C1 segment of cervical spinal cord (tissue), 14 donors: ENCODE data around the gene CRYBG1.
"Not testable (repeated sequence)": the region's sequence is repeated elsewhere in the genome, so short reads cannot be mapped to it uniquely, and the experiment has no call there.

Source experiments
- DNase-seq, 14 donors: peaks; one replicate each; lab custom pipeline; 2025; lab: John Stamatoyannopoulos, UW

CRYBG1 gene

DNA sequence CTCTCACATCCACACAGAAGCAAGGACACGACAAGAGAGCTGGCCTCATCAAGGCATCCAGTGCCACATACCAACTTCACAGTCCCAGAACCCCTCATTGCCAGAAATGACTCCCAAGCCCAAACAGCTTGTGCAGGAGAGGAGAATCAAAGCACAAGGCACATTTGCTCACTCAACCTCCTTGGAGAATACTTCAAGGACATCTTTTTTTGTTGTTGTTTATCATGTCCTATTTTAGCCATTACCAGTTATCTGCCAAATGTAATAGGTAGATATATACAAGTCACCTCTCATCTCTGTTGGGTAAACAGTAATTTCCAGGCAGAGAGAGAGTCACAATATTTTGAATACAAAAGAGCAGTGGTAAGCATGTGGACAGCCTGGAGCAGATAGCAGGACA, 221.0 kb downstream of the CRYBG1 start:
- no peak for DNase-seq

- no peak for DNase-seq
Observed at GRCh38 chr6:106586815-106587415, 226.4 kb downstream of the CRYBG1 start.

GRCh38 chr6:106588937-106589336, 228.4 kb downstream of the CRYBG1 start:
- not testable (repeated sequence) for DNase-seq

DNA sequence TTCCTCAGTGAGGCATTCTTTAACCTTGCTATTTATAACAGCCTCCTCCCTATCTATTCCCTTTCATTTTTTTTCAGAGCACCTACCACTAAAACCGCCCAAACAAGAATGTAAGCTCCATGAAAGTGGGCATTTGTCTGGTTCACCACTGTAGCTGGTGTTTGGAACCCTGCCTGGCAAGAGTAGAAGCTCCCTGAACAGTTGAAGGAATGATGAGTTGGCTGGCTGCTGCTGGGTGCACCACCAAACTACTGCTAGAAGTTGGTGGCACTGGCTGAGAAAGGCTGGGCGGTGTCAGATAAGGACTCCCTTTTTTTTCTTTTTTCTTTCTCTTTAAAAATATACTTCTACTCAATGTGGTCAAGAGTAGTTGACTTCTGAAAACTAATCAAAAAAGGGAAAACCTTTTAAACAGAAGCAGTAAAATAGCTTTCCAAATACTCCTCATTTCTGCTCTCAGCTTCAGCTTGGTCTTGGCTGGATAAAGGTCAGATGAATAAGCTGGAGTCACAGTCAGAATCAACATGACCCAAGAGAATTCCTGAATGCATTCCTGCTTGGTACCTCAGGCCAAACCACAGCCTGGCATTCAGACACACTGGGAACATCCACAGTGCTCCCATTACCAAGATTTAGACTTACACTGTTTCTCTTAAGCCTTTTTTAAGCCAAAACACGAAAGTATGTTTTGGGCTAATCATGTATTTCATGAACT, 230.8 kb downstream of the CRYBG1 start:
- no peak for DNase-seq

- no peak for DNase-seq
Observed at GRCh38 chr6:106599440-106599839, 238.9 kb downstream of the CRYBG1 start.

DNA sequence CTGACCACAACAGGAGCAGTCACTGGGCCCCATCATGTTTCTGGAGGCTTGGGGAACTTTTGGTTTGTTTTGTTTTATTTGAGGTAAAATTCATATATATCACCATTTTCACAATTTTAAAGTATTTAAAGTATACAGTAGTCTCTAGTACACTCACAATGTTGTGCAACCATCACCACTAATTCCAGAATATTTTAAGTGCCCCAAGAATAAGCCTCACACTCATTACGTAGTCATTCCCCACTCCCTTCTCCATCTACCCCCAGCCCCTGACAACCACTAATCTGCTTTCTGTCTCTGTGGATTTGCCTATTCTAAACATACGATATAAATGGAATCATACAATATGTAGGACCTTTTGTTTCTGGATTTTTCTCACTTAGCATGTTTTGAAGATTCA, 239.8 kb downstream of the CRYBG1 start:
- DNase-seq = no peak

DNA sequence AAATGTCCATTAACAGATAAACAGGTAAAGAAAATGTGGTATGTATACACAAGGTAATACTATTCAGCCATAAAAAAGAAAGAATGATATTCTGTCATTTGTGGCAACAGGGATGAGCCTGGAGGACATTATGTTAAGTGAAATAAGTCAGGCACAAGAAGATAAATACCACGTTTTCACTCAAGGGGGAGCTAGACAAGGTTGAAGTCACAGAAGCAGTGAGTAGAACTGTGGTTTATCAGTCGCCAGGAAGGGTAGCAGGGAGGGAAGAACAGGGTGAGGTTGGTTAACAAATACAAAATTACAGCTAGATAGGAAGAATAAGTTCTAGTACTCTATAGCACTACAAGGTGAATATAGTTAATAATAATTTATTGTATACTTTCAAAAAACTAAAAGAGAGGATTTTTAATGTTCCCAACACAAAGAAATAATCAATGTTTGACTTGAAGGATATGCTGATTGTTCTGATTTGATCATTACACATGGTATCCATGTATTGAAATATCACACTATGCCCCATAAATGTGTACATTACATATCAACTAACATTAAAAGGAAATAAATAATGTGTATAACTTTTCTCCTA, 247.7 kb downstream of the CRYBG1 start:
- no peak for DNase-seq

DNA sequence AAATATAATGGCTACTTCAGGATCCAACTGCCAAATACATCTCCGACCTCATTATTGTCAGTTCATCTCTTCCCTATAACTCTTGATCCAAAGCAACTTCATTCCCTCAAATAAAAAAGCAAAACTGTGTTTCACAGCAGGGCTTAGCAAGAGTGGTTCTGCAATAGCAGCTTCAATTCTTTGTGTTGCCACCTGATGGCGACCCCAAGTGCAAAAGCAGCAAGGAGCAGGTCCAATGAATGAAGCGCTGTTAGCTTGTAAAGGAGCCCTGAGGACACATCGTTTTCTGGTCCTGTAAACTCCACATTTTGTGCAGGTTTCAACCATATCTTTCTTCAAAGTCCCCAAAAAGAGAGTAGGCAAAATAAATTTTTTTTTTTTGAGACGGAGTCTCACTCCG, 249.2 kb downstream of the CRYBG1 start:
- no peak for DNase-seq

DNA sequence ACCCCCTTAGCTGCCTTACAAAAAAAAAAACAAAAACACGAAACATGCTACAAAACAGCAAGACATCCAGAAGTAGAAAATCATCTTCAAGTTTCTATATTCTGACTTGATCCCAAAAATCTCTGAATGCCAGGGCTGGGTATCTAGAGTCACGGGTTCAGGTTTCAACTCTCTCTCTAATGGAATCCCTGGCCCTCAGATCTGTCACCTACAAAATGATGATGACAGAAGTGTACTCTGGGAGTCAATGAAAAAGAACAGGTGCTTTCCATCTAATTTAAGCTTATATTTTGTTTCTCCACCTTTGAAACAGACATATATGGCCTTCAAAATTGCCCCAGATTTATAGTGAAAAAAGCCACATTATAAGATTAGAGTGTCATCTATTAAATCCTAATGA, 250.5 kb downstream of the CRYBG1 start:
- no peak for DNase-seq

DNA sequence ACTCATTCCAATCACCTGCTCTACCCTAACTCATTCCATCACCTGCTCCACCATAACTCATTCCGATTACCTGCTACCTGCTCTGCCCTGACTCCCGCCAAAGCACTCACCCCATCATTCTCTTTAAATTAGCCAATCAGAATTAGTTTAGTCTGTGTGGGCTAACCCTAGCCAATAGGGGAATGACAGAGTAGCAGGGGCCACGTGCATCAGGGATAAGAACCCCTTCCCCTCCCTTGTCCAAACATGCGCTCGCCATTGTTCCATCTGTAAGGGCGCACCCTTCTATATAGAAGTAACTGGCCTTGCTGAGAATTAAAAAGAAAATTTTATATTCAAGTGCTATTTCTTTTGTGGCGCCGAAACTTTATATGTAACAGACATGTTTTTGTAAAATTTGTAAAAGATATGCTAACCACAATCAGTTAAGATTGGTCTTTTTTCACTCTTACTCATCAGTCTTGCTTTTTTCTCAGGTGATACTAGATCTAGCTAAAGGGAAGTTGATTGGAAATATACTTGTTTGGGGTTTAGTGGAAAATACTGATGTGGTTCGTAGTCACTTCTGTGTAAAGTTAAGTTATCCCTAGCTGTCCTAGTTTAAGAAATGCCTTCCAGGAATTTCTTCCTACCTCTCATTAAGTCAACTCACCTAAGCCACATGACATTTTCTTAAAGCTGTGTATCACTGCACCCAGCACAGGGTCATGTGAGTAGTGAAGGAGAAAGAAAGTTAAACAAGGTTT, 252.3 kb downstream of the CRYBG1 start:
- DNase-seq = no peak

DNA sequence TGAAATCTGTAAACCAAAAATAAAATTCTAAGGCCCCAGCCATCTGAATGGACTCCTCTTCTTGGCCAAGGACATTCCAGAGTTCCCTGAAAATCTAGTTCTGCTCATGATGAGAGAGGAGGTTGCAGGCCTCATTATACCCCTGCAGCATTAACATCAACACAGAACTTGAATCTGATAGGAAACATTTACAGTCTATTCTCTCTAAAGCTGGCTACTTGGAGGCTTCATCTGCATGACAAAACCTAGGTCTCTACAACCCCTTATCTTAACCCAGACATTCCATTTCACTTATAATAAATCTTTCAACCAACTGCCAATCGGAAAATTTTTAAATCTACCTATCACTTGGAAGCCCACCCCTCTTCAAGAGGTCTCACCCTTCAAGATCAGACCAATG, 253.1 kb downstream of the CRYBG1 start:
- DNase-seq = no peak

GRCh38 chr6:106614166-106614565, 253.6 kb downstream of the CRYBG1 start:
- DNase-seq = no peak

DNA sequence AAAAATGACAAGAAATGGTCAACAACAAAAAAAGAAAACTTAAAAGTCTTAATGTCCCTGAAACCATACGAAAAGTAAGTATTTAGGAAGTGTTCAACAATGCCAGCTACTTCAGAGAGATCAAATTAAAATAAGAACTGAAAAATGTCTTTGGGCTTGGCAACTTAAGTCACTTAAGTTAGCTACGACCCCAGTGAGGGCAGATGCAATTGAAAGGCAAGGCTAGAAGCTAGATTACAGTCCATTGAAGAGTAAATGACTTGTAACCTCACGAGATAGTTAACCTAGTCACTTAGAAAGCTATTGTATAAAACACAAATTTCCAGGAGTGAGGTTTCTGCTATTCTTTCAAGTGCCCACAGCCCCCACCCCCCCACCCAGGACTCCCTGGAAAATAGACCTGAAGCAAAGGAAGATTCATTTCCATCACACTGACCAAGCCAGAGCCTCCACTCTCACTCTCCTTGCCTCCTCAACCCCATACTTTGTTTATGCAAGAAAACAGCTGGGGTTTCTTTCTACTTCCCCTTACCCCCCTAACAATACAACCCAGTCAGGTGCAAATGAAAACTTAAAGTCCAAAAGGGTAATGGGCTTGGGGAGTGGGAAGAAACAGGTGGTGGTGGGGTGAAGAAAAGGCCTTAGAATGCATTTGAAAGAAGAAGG, 254.2 kb downstream of the CRYBG1 start:
- DNase-seq = no peak

- DNase-seq = no peak
Observed at GRCh38 chr6:106617302-106617701, 256.8 kb downstream of the CRYBG1 start.

DNA sequence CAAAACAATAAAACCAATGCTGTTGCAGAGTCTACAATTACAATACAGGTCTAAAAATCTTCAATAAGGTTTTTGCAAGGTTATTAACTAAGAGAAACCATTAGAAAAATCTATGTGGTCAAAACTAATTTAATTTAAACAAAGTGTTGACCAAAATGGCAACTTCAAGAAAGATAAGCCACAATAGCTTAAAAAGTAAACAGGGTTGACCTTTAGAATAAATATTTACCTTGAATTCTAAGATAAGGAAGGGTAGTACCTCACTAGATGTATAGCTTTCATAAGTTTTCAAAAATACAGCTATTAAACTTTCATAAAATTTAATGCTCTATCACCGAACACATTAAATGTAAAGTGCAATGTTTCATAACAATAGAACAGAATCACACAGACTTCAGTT, 257.3 kb downstream of the CRYBG1 start:
- no peak for DNase-seq

DNA sequence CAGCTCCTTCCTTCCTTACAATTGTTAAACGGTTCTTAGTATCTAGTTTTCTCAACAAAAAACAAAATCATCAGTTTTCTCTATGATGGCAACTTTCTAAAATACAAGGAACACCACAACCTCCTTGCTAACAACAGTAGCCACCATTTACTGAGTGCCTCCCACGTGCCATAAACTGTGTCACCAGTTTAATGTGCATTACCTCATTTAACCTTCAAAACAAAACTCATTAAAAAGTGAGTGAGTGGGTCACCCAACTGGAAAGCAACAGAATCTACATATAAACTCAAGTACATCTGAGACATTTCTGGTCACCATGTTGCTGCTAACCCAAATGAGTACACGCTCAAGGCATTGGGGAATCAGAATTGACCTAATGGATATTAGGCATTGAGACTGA, 257.8 kb downstream of the CRYBG1 start:
- DNase-seq = no peak

DNA sequence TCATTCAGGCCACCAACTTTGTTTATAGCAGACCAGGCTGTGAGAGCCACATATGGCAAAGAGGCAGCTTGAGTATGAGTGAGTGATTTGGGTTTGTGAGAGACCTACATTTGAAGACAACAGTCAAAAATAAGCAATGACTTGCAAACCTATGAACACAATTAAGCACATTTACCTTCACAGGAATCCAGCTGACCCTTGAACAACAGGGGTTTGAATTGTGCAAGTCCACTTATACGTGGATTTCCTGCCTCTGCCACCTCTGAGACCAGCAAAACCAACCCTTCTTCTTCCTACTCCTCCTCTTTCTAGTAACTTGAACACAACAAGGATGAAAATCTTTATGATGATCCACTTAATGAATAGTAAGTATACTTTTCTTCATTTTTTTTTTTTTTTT, 258.7 kb downstream of the CRYBG1 start:
- no peak for DNase-seq

- DNase-seq = no peak
Observed at GRCh38 chr6:106620931-106621672, 260.6 kb downstream of the CRYBG1 start.
